ENCODE data around the gene ANO4.

Gene ANO4

DNA sequence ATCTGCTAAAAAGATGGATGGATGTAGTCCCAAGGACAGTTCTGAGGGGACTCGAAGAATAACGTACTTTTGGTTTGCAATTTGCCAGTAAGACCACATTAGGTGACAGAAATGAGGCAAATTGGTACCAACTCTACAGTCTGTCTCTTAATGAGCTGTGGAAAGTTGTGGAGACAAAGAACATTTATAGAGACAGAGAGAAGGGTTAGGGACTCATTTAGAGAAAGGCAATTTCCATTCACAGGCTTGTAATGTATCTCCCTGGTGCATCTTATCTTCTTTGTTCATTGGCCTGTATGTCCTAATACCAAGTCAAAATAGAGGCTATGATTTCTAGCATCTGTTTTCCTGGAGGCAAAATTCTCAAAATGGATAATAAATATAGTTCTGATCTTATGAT lies 177.5 kb downstream of the ANO4 start:
- no peak overlapping the region for H3K4me3 ChIP-seq (replicated peaks in 1 of 2; ENCODE audit: low read depth in 2 of 2, low read length in 2 of 2)
- DNase-seq (ENCODE audit: low read depth in 2 of 2): no peak
- TF ChIP-seq, protein P1, sequence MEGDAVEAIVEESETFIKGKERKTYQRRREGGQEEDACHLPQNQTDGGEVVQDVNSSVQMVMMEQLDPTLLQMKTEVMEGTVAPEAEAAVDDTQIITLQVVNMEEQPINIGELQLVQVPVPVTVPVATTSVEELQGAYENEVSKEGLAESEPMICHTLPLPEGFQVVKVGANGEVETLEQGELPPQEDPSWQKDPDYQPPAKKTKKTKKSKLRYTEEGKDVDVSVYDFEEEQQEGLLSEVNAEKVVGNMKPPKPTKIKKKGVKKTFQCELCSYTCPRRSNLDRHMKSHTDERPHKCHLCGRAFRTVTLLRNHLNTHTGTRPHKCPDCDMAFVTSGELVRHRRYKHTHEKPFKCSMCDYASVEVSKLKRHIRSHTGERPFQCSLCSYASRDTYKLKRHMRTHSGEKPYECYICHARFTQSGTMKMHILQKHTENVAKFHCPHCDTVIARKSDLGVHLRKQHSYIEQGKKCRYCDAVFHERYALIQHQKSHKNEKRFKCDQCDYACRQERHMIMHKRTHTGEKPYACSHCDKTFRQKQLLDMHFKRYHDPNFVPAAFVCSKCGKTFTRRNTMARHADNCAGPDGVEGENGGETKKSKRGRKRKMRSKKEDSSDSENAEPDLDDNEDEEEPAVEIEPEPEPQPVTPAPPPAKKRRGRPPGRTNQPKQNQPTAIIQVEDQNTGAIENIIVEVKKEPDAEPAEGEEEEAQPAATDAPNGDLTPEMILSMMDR (IDR thresholded peaks at IDR 0.05; ENCODE audit: low read depth, low read length): no peak

DNA sequence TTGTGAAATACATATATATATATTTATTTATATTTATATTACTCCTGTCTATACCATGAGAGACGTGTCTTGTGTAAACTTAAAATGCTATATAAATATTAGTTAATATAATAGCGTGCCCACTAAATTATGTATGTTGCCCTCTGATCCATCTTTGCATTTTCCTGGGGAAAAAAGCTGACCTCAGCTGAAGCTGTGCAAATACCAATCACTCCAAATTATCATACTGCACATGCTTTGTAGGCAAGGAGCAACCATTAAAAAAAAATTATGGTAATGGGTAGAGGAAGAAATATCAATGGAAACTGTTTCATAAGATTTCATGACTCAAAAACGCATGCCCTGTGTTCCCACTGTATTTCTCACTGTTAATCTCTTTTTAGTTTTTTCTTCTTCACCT lies 179.8 kb downstream of the ANO4 start:
- no peak overlapping the region for H3K4me3 ChIP-seq (replicated peaks in 1 of 2; ENCODE audit: low read depth in 2 of 2, low read length in 2 of 2)
- TF ChIP-seq, protein P1 (IDR thresholded peaks at IDR 0.05; ENCODE audit: low read depth, low read length): no peak
- no peak for DNase-seq (ENCODE audit: low read depth in 2 of 2)

DNA sequence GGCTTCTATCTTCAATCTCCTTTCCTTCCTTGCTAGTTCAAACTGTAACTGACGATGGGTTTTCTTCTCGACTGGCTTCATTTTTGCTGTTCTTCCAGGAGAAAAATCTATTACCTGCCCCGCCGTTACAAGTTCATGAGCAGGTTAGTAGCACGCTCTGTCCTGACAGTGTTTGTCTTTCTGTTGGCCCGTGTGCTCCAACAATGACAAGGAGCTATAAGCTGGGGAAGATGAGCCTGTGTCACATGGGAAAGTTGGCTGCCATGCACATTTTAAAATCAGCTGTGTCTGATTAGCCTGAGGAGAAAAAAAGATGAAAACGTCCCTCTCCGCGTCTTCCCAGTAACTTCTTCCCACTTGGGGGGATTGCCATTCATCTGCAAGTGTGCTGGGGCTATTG lies 180.2 kb downstream of the ANO4 start:
- DNase-seq (ENCODE audit: low read depth in 2 of 2): no peak
- H3K4me3 ChIP-seq (replicated peaks in 1 of 2; ENCODE audit: low read depth in 2 of 2, low read length in 2 of 2): no peak overlapping the region
- TF ChIP-seq, protein P1 (IDR thresholded peaks at IDR 0.05; ENCODE audit: low read depth, low read length): no peak

DNA sequence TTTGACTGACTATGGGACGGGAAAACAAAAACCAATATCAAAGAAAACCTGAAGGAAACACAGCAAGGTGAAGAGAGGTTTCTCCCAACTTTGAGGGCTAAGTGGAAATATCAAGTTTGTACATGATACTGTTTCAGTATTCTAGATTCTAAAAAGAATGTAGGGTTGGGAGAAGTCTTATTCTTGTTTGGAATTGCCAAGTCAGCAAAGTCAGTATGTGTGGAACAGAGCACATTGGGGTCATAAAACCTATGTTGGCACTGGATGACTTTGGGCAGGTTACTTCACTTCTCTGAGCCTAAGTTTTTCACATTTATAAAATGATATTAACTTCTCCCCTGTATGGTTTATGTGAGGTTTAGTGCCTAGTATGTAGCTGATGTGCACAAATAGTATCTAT lies 182.2 kb downstream of the ANO4 start:
- no peak overlapping the region for H3K4me3 ChIP-seq (replicated peaks in 1 of 2; ENCODE audit: low read depth in 2 of 2, low read length in 2 of 2)
- DNase-seq (ENCODE audit: low read depth in 2 of 2): no peak
- TF ChIP-seq, protein P1 (IDR thresholded peaks at IDR 0.05; ENCODE audit: low read depth, low read length): no peak

DNA sequence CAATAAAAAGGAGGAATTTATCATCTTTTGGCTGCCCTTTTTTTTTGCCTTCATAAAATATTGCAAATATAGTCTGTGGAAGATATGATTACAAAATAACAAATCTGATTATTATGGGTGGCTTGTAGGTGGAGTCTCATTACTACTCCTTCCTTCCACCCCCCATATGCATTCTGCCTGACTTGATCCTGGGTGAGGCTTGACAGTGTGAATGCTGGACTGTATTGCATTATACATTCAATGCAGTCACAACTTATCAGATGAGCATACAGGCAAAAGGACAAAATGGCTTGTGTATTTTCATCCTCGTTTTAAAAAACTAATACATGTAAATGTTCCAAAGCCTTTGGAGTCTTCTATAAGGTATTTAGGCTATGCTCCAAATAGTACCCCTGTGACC lies 186.3 kb downstream of the ANO4 start:
- no peak overlapping the region for H3K4me3 ChIP-seq (replicated peaks in 1 of 2; ENCODE audit: low read depth in 2 of 2, low read length in 2 of 2)
- TF ChIP-seq, protein P1 (IDR thresholded peaks at IDR 0.05; ENCODE audit: low read depth, low read length): no peak
- no peak for DNase-seq (ENCODE audit: low read depth in 2 of 2)

DNA sequence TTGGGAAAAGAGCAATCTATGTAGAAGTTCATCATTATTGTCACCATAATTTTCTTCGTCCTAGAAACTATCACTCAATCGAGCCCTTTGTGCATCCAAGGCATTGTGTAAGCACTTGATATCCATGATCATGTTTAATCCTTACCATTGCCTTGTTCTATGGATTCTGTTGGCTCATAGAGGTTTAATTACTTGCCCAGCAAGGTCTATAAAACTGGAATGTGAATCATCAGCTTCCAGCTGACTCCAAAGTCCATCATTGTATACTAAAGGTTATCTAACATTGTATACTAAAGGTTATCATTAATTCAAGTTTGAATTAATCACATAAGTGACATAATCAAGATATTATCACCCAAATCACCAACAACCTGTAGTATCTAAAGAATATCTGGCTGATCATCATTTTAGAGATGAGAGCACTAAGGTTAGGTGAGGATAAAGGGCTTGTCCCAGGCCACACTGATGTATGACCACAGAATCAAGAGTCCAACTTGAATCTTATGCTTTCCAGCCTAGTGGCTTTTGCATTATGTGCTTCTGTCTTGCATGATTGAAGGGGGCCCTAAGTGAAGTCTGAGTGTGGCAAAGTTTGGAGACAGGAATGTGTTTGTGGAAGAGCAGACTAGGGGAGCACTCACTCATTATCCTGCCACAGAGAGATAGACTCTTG lies 188.1 kb downstream of the ANO4 start:
- TF ChIP-seq, protein P1 (IDR thresholded peaks at IDR 0.05; ENCODE audit: low read depth, low read length): no peak
- no peak for DNase-seq (ENCODE audit: low read depth in 2 of 2)
- H3K4me3 ChIP-seq (replicated peaks in 1 of 2; ENCODE audit: low read depth in 2 of 2, low read length in 2 of 2): no peak overlapping the region

DNA sequence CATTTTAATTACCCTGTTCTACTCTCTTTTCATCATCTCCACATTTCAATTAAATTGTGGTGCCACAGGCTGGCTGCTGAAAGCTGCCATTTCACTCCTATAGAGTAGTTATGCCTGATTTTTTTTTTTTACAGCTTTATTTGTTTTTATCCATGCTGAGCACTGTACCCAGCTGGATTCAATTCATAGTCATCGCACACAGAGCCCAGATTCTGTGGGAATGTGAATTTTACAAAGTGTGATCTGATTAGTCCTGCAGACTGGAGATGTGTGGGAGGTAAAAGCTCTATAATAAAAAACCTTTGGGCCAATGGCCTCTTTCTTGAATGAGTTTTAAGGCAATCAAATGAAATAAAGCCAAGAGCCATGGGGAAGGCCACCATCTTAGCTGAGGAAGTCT lies 190.2 kb downstream of the ANO4 start:
- TF ChIP-seq, protein P1 (IDR thresholded peaks at IDR 0.05; ENCODE audit: low read depth, low read length): no peak
- no peak overlapping the region for H3K4me3 ChIP-seq (replicated peaks in 1 of 2; ENCODE audit: low read depth in 2 of 2, low read length in 2 of 2)
- no peak for DNase-seq (ENCODE audit: low read depth in 2 of 2)

Measured in cardiac fibroblast (primary cell).